ENCODE measurements around the gene CCDC171.

Gene CCDC171

GRCh38 chr9:15738011-15738410, 185.2 kb downstream of the CCDC171 start:
- TF ChIP-seq CTCF (conservative IDR thresholded peaks at IDR 0.05; ENCODE audit: control insufficient read depth, insufficient read depth, low read depth, low read length) = no peak
- H3K4me3 ChIP-seq (ENCODE audit: control insufficient read depth, low read depth, low read length) = no peak overlapping the region
- peak; percentile 63 for DNase-seq (ENCODE audit: low read depth)

GRCh38 chr9:15741015-15741414, 188.2 kb downstream of the CCDC171 start:
- TF ChIP-seq CTCF (conservative IDR thresholded peaks at IDR 0.05; ENCODE audit: control insufficient read depth, insufficient read depth, low read depth, low read length) = no peak
- no peak overlapping the region for H3K4me3 ChIP-seq (ENCODE audit: control insufficient read depth, low read depth, low read length)
- no peak for DNase-seq (ENCODE audit: low read depth)

GRCh38 chr9:15743512-15743911, 190.7 kb downstream of the CCDC171 start:
- no peak for TF ChIP-seq CTCF (conservative IDR thresholded peaks at IDR 0.05; ENCODE audit: control insufficient read depth, insufficient read depth, low read depth, low read length)
- H3K4me3 ChIP-seq (ENCODE audit: control insufficient read depth, low read depth, low read length) = no peak overlapping the region

GRCh38 chr9:15744196-15744595, 191.4 kb downstream of the CCDC171 start:
- no peak for DNase-seq (ENCODE audit: low read depth)
- TF ChIP-seq CTCF (conservative IDR thresholded peaks at IDR 0.05; ENCODE audit: control insufficient read depth, insufficient read depth, low read depth, low read length) = no peak
- no peak overlapping the region for H3K4me3 ChIP-seq (ENCODE audit: control insufficient read depth, low read depth, low read length)

More at GRCh38 chr9:15743512-15743911, 190.7 kb downstream of the CCDC171 start:
- DNase-seq (ENCODE audit: low read depth) = no peak

- no peak for DNase-seq (ENCODE audit: low read depth)
- TF ChIP-seq CTCF (conservative IDR thresholded peaks at IDR 0.05; ENCODE audit: control insufficient read depth, insufficient read depth, low read depth, low read length) = no peak
- no peak overlapping the region for H3K4me3 ChIP-seq (ENCODE audit: control insufficient read depth, low read depth, low read length)
These were observed 194.1 kb downstream of the CCDC171 start for GRCh38 chr9:15746905-15747304.

GRCh38 chr9:15755660-15756059, 202.8 kb downstream of the CCDC171 start:
- DNase-seq (ENCODE audit: low read depth) = peak; percentile 11
- no peak for TF ChIP-seq CTCF (conservative IDR thresholded peaks at IDR 0.05; ENCODE audit: control insufficient read depth, insufficient read depth, low read depth, low read length)
- H3K4me3 ChIP-seq (ENCODE audit: control insufficient read depth, low read depth, low read length) = no peak overlapping the region

GRCh38 chr9:15761551-15761950, 208.7 kb downstream of the CCDC171 start:
- H3K4me3 ChIP-seq (ENCODE audit: control insufficient read depth, low read depth, low read length) = no peak overlapping the region
- TF ChIP-seq CTCF (conservative IDR thresholded peaks at IDR 0.05; ENCODE audit: control insufficient read depth, insufficient read depth, low read depth, low read length) = no peak
- no peak for DNase-seq (ENCODE audit: low read depth)
